Activated CD8-positive, alpha-beta memory T cell treated with anti-CD3 and anti-CD28 coated beads for 4 hours (primary cell): ENCODE results near the gene S1PR3.

Experiments
- DNase-seq, 2 donors: peaks; one replicate each; pipeline ENCODE4 v3.0.0-alpha.2; 2020; ENCODE audit warnings: low read depth in 2 of 2

Gene S1PR3

DNA sequence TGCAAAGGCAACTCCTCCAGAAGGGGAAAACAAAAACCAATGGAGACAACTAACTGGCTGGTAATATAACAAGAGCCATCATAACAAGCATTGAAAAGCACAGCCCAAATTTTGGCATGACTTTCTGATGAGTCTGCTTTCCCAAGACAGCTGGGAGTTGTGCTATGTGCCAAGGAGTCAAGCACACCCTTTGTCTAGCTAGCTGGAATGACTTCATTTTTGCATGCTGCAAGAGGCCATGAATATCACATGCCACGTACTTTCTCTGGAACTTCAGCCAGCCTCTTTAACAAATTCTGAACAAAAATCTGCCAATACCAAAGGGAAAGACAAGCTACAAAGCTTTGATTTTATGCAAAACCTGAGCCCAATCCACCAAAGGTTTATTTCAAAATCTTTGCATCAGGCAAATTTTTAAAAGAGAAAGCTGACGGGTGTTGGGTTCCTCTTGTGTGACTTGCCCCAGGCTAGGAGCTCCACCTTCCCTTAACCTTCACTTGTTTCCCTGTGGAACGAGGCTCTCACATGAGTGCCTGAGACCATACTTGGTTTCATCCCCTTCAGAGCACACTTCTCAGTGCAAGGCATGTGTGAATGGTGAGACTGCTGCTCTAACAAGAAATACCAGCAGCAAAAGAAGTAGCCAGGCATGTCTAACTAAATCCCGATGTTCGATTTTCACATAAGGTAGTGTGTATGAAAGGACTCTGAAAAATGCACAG is 47.3 kb downstream of the S1PR3 start:
- no peak for DNase-seq

DNA sequence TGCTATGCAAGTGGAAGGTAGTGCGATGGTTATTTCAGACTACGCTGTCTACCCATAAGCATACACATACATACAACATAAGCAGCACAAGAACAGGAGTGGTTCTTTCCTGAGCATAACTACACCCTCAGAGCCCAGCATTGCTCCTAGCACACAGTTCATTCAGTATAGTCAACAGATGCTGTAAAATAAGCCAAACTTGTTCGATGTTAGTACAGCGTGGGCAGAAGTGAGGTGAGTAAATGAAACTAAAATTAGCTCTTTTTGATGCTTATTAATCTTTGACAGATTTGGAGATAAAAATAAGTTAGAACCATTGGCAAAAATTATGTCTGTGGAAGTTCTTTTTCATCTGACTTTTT is 47.8 kb downstream of the S1PR3 start:
- DNase-seq = no peak

DNA sequence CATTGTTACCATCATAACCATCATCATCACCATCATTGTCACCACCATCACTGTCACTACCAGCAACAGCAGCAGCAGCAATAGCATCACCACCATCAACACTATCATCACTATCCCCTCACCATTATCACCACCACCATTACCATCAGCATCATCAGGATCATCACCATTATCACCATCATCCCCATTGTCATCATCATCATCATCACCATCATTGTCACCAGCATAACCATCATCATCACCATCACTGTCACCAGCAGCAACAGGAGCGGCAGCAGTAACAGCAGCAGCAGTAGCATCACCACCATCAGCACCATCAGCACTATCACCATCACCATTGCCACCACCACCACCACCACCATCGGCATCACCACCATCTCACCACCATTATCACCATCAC is 48.4 kb downstream of the S1PR3 start:
- no peak for DNase-seq

DNA sequence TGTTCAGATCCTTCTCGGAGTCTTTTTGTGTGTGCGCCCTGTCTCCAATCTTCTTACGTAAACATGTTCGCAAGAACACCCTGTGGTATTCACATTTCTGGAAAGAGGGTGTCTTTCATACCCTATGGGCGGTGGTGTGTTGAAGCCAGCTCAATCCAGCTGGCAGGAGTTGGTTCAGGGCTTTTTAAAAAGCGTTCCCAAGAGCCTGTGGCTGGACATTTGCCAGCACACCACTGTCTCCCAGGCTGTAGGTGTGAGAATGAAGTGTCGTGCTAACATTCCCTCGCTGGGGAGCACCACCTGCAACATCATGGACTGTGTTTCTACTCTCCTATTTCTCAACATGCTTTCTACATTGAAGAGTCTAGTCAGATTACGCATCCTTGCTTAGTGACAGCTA is 51.7 kb downstream of the S1PR3 start:
- DNase-seq = no peak

DNA sequence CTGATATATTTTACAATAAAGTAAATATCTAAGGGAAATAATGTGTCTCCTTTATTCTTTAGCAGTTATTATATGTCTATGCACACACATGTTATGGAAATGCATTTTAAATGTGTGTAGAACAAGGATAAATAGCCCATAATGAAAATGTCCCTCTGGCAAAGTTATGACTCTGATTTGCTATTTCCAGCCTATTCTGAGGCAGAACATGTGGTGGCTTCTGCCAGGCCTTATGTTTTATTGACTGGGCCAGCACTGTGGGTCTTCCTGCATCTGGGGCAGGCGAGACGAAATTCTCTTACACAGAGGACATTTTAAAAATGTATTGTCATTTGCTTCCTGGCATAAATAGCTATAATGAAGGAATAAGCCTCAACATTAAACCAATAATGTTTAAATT is 52.8 kb downstream of the S1PR3 start:
- DNase-seq = no peak

DNA sequence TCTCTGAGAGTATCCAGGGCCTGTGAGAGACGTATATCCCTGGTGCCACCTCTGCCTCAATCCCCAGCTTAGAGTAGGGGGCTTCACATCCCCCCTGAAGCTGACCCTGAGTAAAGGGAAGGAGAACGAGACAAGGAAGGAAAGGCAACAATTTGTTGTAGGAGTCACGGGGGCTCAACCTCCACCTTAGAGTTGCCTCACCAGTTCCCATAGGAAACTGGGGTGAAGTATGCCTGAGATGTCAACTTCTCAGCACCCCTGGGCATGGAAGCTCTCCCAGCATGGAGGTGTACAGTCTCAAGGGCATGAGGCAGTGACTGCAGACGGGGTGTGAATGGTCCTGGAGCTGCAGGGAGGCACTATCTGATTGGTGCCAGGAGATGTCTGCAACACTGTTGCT is 53.6 kb downstream of the S1PR3 start:
- no peak for DNase-seq

DNA sequence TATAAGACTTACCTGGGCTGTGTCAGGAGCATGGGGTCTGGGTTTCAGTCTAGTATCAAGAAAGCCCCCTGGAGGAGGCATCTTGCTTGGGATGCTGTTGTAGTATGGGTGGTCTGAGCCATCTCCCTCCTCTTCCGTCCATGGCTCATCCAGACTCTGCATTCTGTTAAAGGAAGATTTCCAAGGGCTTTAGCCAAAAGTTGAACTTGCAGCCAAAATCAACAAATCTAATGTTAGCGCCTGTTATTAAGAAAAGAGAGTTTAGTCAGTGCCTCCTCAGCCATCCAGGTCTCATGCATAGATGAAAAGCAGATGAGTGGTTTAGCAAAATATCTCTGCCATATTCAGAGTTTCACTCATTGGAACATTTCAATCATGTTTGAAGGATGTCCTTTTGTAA is 55.6 kb downstream of the S1PR3 start:
- no peak for DNase-seq

DNA sequence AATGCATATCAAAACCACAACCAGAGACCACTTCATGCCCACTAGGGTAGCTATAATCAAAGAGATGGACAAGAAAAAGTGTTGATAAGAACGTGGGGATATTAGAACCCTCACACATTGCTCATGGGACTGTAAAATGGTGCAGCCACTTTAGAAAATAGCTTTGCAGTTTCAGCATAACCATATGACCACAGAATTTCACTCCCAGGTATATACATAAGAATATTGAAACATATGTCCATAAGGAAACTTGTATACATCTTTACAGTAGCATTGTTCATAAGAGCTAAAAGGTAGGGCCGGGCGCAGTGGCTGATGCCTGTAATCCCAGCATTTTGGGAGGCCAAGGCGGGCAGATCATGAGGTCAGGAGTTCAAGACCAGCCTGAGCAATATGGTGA is 56.4 kb downstream of the S1PR3 start:
- DNase-seq = no peak

DNA sequence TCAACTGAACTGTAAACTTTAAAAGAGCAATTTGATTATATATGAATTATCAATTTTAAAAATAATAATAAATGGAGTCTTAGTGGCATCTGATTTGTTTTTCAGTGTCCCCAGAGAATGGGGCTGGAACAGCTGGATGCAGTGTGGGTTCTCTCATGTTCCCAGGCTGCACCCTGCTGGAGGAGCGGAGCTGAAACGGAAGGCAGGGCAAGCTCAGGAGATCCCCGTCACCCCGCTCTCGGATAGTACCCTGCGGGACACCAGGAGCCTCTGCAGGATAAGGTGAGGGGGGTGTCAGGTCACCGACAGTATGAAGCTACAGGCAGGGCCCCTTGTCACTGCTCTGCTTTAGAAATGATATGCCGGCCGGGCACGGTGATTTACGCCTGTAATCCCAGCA is 57.3 kb downstream of the S1PR3 start:
- no peak for DNase-seq

DNA sequence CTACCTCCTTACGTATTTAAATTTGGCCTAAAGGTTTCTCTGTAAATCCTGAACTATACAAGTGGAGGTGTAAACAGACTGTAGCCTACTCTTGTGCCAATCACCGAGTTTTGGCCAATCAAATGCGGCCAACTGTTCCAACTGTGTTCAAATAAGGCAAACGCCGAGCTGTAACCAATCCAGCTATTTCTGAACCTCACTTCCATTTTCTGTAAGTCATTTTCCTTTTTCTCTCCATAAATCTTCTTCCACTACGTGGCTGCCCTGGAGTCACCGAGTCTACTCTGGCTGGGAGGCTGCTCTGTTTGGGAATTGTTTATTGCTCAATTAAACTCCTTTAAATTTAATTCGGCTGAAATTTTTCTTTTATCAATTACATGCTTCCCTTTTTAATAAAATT is 58.4 kb downstream of the S1PR3 start:
- DNase-seq = no peak

DNA sequence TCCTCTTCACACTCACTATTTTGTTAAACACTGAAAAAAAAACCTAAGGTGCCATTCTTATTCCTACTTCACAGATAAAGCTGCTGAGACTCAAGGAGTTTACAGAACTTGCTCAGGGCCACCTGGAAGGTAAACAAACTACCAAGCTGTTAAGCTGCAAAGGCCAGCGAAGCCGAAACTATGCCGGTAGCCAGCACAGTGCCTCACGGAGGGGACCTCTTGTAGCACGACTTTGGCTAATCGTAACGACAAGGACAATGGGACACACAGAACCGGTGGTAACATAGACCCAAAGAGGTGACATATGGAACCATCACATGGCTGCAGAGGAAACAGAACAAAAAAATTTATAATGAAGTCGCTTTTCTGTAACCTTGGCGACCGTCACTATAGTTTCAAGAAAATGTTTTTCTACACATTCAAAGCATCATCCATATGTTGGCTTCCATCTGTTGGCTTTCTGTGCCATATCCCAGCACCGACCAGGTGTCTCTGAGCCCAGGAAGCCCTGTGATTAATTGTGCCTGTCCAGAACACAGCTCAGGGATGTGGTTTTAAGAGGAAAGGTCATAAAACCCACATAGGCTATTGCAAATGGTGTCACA is 60.3 kb downstream of the S1PR3 start:
- no peak for DNase-seq

DNA sequence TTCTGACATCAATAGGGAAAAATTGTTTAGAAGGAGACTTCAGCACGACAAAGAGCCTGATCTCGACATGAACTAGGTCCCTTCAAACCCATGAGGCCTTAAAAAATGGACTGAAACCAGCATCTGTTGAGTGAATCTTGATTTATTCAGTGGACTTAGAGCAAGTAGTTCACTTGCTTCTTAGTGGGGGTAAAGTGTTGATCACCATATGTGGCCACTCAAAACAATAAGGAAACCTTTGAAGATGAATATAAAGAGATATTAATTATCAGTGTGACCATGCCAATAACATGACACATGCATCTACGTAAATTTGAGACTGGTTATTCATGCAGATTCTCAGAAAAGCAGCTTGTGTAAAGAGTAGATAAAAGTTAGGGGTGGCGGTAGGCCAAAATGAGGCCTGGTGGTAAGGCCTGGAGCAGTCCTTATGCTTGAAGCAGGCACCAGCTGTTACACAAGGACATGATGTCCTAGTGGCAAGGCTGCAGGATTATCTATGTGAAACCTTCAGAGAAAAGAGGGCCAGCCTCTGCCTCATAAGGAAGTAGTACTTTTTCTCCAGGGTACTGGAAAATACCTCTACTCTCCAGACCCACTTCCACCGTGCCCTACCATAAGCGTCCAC is 61.3 kb downstream of the S1PR3 start:
- no peak for DNase-seq

DNA sequence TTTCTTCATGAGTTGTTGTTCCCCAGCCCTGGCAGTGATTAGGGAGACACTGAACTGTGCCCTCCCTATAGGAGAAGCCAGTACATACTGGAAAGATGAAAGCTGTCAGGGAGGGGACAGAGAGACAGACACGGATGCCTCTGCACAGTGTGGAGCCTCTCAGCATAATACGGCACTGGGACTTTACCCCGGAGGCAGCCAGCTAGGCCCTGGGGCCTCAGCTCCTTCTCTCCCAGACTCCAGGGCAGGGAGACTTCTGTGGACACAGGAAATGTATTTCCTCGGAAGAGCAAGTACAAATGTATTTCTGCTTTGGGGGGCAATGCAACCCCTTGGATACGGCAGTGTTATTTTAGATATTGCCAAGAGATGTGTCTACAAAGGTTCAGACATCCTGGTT is 62.0 kb downstream of the S1PR3 start:
- no peak for DNase-seq
